Stomach smooth muscle (tissue), 2 donors: ENCODE results near the gene JMJD6.

Experiments used
- H3K27ac ChIP-seq: one replicate; pipeline ENCODE4 v1.7.0; 2013; ENCODE audit warnings: mild to moderate bottlenecking, low read length, inconsistent platforms
- H3K27me3 ChIP-seq, 2 donors: one replicate each; pipeline ENCODE4 v1.7.0; 2013; ENCODE audit warnings: low read length in 2 of 2; ENCODE audit not compliant: insufficient read depth in 2 of 2, control insufficient read depth in 1 of 2
- H3K36me3 ChIP-seq, 2 donors: one replicate each; pipeline ENCODE4 v1.7.0; 2013; ENCODE audit warnings: low read length in 2 of 2; ENCODE audit not compliant: control insufficient read depth in 2 of 2, insufficient read depth in 2 of 2
- H3K4me1 ChIP-seq: one replicate; pipeline ENCODE4 v1.7.0; 2013; ENCODE audit warnings: low read length; ENCODE audit not compliant: control insufficient read depth, insufficient read depth
- H3K4me3 ChIP-seq, 2 donors: one replicate each; pipeline ENCODE4 v1.7.0; 2013; ENCODE audit warnings: low read length in 2 of 2
- H3K9ac ChIP-seq, 2 donors: one replicate each; pipeline ENCODE4 v1.7.0; 2013; ENCODE audit warnings: low read length in 2 of 2, mild to moderate bottlenecking in 1 of 2
- H3K9me3 ChIP-seq, 2 donors: one replicate each; pipeline ENCODE4 v1.7.0; 2013; ENCODE audit warnings: low read length in 2 of 2; ENCODE audit not compliant: control insufficient read depth in 2 of 2
- donor health status: healthy.
- donor health status: Pancreatic carcinoma.

The JMJD6 gene

DNA sequence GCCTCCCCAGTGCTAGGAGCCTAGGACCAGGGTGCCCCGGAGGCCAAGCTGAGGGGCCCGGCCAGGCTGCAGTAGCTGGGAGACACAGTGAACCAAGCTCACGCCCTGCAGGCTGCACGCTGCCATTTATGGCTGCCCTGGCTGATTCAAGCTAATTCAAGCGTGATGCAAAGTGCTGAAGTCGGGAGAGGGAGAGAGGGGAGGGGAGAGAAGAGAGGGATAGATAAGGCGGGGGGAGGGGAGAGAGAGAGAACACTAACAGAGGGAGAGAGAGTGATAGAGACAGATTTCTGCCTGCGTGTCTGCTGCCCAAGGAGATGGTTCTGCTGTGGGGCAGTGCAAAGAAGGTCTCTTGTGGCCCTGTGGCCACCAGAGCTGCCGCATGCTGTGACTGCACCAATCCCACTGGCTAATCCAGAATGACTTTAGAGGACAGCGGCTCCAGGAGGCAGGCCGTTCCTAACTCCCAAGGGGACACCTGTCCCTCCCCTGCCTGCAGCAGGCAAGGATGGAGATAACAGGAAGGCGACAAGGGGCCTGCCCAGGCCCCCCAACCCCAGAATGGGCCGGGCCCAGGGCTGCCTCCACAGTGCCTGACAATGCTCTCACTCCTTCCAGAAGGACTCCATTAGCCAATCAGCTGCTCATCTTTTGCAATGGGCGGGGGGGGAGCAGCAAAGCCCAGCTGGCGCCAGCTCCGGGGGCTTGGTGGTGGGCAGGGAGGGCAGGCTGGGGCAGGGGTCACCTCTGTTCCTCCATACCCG is 28.5 kb downstream of the JMJD6 start:
- no peaks in the 10 kb centered on the region for H3K36me3 ChIP-seq
- peak overlapping the region; percentile 97 for H3K27ac ChIP-seq
- H3K4me1 ChIP-seq, result peaks cover 85% of the 10 kb centered on the region
- no peaks in the 10 kb centered on the region for H3K27me3 ChIP-seq
- no peaks in the 10 kb centered on the region for H3K9me3 ChIP-seq
- H3K4me3 ChIP-seq, result peak overlapping the region; percentile 20 to 52
- H3K9ac ChIP-seq, result peak overlapping the region; percentile 62 to 69

DNA sequence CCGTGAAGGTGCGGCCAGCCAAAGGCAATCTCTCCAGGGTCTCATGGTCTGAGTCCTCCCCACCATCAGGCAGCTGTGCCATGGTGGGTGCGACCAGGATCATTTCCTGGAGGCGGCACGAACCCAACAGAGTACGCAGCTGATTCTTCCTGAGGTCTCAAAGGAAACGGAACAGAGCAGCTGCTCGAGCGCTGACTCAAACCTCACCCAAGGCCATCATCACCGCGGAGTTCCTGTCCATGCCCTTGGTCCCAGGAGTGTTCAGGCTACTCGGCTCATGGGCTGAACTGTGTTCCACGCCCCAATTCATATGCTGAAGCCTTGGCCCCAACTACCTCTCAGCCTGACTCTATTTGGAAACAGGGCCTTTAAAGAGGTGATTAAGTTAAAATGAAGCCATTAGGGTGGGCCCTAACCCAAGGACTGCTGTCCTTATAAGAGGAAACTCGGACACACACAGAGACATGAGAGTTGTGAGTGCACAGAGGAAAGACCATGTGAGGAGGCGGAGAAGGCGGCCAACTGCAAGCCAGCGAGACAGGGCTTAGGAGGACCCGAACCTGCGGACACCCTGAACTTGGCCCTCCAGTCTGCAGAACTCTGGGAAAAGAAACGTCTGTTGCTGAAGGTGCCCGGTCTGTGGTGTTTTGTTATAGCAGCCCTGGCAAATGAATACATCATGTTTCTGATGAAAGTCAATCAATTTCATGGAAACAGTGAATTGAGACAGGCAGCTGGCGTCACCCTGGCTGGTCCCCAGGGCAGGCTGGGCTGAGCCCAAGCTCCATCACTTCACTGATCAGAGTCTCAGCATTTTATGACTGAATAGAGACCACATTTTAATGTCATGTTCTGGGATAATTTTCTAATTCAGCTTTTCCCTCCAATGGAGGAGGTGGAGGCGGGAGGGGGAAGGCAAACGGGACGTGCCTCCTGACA is 29.4 kb downstream of the JMJD6 start:
- Histone ChIP-seq H3K27ac (peak overlapping the region; percentile 97), H3K27me3 (no peaks in the 10 kb centered on the region), H3K36me3 (no peaks in the 10 kb centered on the region), H3K9ac (peak overlapping the region; percentile 62 to 69), H3K9me3 (no peaks in the 10 kb centered on the region), H3K4me3 (peak overlapping the region; percentile 20 to 52), H3K4me1 (peaks cover 83% of the 10 kb centered on the region)

DNA sequence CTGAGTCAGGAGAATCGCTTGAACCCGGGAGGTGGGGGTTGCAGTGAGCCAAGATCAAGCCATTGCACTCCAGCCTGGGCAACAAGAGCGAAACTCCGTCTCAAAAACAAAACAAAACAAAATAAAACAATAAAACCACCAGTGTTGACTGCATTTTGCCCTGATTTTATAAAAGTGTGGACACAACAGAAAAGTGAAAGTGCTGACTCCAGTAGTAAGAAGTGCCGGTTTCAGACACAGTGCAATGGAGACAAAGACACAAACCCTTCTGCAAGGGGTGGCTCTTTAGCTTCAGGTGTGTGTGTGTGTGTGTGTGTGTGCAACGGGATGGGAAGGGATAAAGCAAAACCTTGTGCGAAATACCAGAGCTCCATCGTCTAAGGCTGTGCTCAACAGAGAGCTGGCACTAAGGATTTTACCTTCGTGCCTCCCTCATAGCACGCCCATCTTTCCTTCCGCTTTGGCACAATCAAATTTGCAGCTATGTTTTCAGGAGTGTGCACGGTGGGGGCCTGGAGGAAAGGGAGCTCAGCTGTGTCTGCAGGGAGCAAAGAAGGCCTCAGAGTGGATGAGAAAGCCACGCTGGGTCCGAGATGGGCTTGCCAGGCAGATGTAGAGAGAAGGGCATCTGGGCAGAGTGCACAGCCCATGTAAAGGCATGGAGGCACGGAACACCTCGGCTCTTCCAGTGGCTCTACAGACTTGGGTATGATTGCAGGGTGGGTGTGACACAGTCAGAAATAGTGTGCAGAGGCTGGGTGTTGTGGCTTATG is 31.2 kb downstream of the JMJD6 start:
- peak overlapping the region in 1 of 2 donors; percentile 13 for H3K9ac ChIP-seq
- H3K36me3 ChIP-seq, result no peaks in the 10 kb centered on the region
- H3K4me1 ChIP-seq, result peaks cover 80% of the 10 kb centered on the region
- H3K27me3 ChIP-seq, result no peaks in the 10 kb centered on the region
- H3K27ac ChIP-seq, result peak overlapping the region; percentile 97
- no peaks in the 10 kb centered on the region for H3K9me3 ChIP-seq
- peak overlapping the region; percentile 40 to 44 for H3K4me3 ChIP-seq

DNA sequence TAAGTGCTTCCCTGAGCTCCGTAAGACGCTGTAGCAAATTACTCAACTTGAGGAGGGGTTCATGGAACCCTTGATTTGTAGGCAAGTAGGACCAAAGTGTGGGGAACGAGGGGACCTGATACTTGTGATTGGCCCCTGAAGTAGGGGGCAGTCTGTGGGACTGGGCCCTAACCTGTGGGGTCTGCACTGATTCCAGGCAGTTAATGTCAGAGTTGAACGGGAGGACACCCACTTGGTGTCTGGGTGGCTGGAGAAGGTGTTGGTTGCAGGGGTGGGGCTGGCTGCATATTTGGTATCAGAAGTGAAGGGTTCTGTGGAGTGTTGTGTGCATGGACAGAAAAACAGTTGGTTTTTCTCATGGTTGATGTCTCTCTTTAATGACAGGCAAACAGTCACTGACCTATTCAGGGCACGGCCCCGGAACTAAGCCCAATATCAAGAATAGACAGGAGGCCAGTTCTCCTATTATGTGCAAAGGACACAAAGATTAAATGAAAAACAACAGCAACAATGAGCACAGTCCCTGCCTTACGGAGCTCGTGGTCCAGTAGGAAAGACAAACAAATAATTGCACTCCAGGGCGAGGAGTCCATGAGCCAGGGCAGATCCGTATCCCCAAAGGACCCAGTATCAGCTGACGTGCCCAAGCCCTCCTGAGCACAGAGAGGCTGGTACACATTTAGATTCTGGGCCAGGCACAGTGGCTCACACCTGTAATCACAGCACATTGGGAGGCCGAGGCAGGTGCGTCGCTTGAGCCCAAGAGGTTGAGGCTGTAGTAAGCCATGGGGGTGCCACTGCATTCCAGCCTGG is 34.8 kb downstream of the JMJD6 start:
- Histone ChIP-seq H3K4me3 (peak overlapping the region in 1 of 2 donors; percentile 35), H3K36me3 (no peaks in the 10 kb centered on the region), H3K4me1 (peaks cover 76% of the 10 kb centered on the region), H3K27me3 (no peaks in the 10 kb centered on the region), H3K27ac (peak overlapping the region; percentile 64), H3K9ac (peak overlapping the region in 1 of 2 donors; percentile 13), H3K9me3 (no peaks in the 10 kb centered on the region)

DNA sequence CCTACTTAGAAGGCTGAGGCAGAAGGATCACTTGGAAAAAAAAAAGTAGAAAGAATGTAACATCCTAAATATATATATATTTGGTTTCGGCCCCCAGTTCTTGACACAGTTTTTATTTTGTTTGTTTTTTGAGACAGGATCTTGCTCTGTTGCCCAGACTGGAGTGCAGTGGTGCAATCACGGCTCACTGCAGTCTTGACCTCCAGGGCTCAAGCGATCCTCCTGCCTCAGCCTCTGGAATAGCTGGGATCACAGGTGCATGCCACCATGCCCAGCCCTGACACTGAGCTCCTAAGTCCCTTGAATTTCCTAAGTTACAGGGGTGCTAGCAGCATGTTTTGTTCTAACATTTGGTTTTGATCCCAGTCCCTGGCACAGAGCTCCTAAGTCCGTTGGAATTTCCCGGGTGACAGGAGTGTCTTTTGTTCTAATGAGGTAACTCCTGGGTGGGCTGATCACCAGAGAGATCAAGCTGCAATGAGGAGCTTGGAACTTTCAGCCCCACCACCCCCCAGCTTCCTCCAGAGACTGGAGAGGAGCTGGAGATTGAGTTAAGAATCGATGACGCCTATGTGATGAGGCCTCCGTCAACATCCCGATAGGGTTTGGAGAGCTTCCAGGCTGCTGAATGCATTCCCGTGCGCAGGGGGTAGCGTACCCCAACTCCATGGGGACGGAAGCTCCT is 35.7 kb downstream of the JMJD6 start:
- Histone ChIP-seq H3K4me3 (no peak overlapping the region), H3K27ac (peak overlapping the region; percentile 64), H3K9me3 (no peaks in the 10 kb centered on the region), H3K27me3 (no peaks in the 10 kb centered on the region), H3K36me3 (no peaks in the 10 kb centered on the region), H3K9ac (no peak overlapping the region), H3K4me1 (peaks cover 77% of the 10 kb centered on the region)

DNA sequence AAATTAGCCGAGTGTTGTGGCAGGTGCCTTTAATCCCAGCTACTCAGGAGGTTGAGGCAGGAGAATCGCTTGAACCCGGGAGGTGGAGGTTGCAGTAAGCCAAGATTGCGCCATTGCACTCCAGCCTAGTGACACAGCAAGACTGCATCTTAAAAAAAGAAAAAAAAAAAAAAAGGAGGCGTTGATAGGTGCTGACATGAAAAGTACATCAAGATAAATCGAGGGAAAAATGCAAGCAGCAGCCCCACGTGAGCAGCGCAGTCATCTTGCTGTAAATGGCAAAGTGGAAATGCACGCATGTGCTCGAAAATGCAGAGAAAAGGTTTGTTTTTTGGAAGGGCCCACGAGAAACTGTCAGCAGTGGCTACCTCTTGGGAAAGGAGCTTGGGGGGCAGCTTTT is 36.5 kb downstream of the JMJD6 start:
- peak overlapping the region; percentile 95 for H3K27ac ChIP-seq

DNA sequence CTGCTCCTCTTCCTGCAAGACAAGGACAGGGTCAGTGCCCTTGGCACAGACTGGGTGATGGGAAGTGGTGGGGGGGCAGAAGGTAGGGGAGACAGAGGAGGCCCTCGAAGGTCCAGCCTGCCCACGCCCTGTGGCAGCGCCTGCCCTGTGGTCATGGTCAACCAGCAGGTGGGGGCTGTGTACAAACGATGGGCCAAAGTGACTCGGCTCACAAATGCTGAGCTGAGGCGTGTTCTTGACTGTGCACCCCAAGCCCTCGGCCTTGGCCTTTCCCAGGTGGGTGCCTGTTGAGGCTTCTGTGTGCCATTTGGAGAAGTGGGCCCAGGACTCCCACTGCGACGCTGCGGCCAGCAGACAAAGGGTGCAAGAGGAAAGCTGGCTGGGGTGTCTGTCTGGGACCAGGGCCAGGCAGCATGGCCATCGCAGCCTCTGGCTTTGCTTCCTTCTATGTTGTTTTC is 38.2 kb downstream of the JMJD6 start:
- Histone ChIP-seq H3K4me1 (peaks cover 84% of the 10 kb centered on the region), H3K36me3 (peaks cover 0 to 5% of the 10 kb centered on the region in 2 donors), H3K27me3 (no peaks in the 10 kb centered on the region), H3K27ac (peak overlapping the region; percentile 95), H3K9ac (peak overlapping the region; percentile 46 to 66), H3K4me3 (peak overlapping the region; percentile 40 to 60), H3K9me3 (no peaks in the 10 kb centered on the region)

More for the DNA sequence above, 36.5 kb downstream of the JMJD6 start:
- Histone ChIP-seq H3K4me3 (no peak overlapping the region), H3K36me3 (no peaks in the 10 kb centered on the region), H3K27me3 (no peaks in the 10 kb centered on the region), H3K9me3 (no peaks in the 10 kb centered on the region), H3K4me1 (peaks cover 77% of the 10 kb centered on the region), H3K9ac (no peak overlapping the region)

DNA sequence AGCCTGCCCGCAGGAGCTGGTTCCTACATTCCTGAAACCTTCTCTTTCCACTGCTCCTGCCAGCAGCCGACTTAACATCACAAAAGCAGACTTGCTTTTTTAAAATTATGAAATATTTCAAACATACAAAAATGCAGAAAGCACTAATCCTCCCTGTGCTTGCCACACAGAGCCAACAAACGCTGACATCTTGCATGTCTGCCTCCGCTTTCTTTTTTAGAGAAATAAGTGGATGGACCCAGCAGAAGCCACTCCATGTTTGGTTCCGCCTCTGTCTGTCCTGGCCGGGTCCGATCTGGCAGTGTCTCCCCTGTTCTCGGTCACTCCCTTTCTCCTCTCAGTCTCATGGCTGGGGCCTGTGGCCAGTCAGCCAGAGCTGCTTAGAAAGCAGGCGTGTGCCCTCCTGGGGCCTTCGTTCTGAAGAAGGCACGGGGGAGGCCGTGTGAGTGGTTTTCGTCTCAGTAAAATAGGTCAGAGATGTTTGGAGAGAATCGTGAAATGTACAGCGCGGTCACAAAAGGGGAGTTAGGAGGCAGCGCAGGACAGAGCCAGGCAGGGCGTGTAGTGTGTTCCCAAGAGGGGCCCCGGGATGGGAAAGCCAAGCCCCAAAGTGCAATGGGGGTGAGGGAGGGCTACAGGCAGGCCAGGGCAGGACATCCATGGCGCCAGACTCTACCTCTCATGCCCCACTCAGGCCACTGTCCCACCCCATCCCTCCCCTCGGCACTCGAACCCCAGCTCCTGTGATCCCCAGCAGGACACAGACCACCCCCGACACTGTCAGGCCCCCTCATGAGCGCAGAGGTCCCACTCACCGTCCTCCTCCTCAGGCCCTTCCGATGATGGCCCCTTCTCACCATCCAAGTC is 38.9 kb downstream of the JMJD6 start:
- Histone ChIP-seq H3K9ac (peak overlapping the region; percentile 46 to 66), H3K36me3 (peaks cover 0 to 7% of the 10 kb centered on the region in 2 donors), H3K4me3 (peak overlapping the region; percentile 40 to 60), H3K9me3 (no peaks in the 10 kb centered on the region), H3K27me3 (no peaks in the 10 kb centered on the region), H3K27ac (peak overlapping the region; percentile 95), H3K4me1 (peaks cover 87% of the 10 kb centered on the region)
